Stimulated activated CD8-positive, alpha-beta memory T cell treated with anti-CD3 and anti-CD28 coated beads, Interleukin-7, amount 100 ng/mL, for 4 hours (primary cell): ENCODE measurements around the gene DNAH6.
A peak's percentile ranks its signal among the peaks of the same experiment; 100 is the strongest.

Experiments
- DNase-seq, 2 donors: peaks; one replicate each; pipeline ENCODE4 v3.0.0-alpha.2; 2020; ENCODE audit warnings: low read depth in 2 of 2

The DNAH6 gene

GRCh38 chr2:84833481-84834150 lies 317.3 kb downstream of the DNAH6 start:
- no peak for DNase-seq

- DNase-seq = no peak
Observed at GRCh38 chr2:84836215-84836614, 319.9 kb downstream of the DNAH6 start.

- no peak for DNase-seq
Observed at GRCh38 chr2:84838434-84839145, 322.3 kb downstream of the DNAH6 start.

GRCh38 chr2:84839851-84840250 lies 323.6 kb downstream of the DNAH6 start:
- peak in 1 of 2 donors; percentile 33 for DNase-seq

- DNase-seq = no peak
Observed at GRCh38 chr2:84840306-84840705, 324.0 kb downstream of the DNAH6 start.

- DNase-seq = no peak
Observed at GRCh38 chr2:84841577-84841976, 325.3 kb downstream of the DNAH6 start.

- no peak for DNase-seq
Observed at GRCh38 chr2:84844141-84844540, 327.8 kb downstream of the DNAH6 start.

GRCh38 chr2:84846041-84846663 lies 329.9 kb downstream of the DNAH6 start:
- peak in 1 of 2 donors; percentile 49 for DNase-seq

GRCh38 chr2:84846741-84847142 lies 330.4 kb downstream of the DNAH6 start:
- DNase-seq = no peak

- no peak for DNase-seq
Observed at GRCh38 chr2:84847326-84848050, 331.2 kb downstream of the DNAH6 start.

GRCh38 chr2:84849271-84849952 lies 333.1 kb downstream of the DNAH6 start:
- peak in 1 of 2 donors; percentile 37 for DNase-seq

GRCh38 chr2:84850471-84850870 lies 334.2 kb downstream of the DNAH6 start:
- DNase-seq = no peak

- DNase-seq = no peak
Observed at GRCh38 chr2:84851876-84852275, 335.6 kb downstream of the DNAH6 start.

GRCh38 chr2:84854850-84855249 lies 338.6 kb downstream of the DNAH6 start:
- no peak for DNase-seq

GRCh38 chr2:84855731-84856130 lies 339.4 kb downstream of the DNAH6 start:
- no peak for DNase-seq

- no peak for DNase-seq
Observed at GRCh38 chr2:84856787-84857186, 340.5 kb downstream of the DNAH6 start.

GRCh38 chr2:84857566-84857965 lies 341.3 kb downstream of the DNAH6 start:
- DNase-seq = no peak

GRCh38 chr2:84858123-84858522 lies 341.8 kb downstream of the DNAH6 start:
- no peak for DNase-seq

- DNase-seq = no peak
Observed at GRCh38 chr2:84858937-84859336, 342.6 kb downstream of the DNAH6 start.

GRCh38 chr2:84861539-84861938 lies 345.2 kb downstream of the DNAH6 start:
- DNase-seq = no peak

GRCh38 chr2:84862006-84862405 lies 345.7 kb downstream of the DNAH6 start:
- DNase-seq = no peak
